SK-N-SH (cell line): Measurements from ENCODE around the gene NLRP9. TPM values are rescaled to one million over a fixed set of nuclear protein-coding genes. Genes with fewer than 3 reads are reported as not detected.

Experiments used
- CTCF ChIA-PET: fragments of 300-600, 350-600 bp; formaldehyde crosslinking; extraction: SDS; loops from one replicate; lab custom pipeline; 2021; lab: Yijun Ruan, JAX
- POLR2A ChIA-PET: fragments of 350-600 bp; sonication (Branson Sonifier 250); formaldehyde crosslinking; extraction: SDS; loops from one replicate; lab custom pipeline; 2020; ENCODE audit warnings: antibody characterized with exemption, inconsistent platforms; lab: Yijun Ruan, JAX
- DNase-seq: peaks from one replicate; pipeline ENCODE4 v3.0.0; 2012
- H2AFZ ChIP-seq: fragments of 200-600 bp; sonication (generic); 2 replicates; pipeline ENCODE4 v1.8.1; 2016; ENCODE audit warnings: antibody characterized with exemption, mild to moderate bottlenecking, low read depth
- H3F3A ChIP-seq: fragments of 200-600 bp; sonication (generic); replicated peaks from 2 replicates; pipeline ENCODE3; 2016; ENCODE audit warnings: antibody characterized with exemption, mild to moderate bottlenecking; ENCODE audit not compliant: insufficient read depth
- H3K27ac ChIP-seq, 2 experiments: fragments of 200-500 bp in 1 of 2; fragments of 200-600 bp in 1 of 2; sonication (Bioruptor generic) in 1 of 2; sonication (generic), shearing (Covaris generic) in 1 of 2; 2 replicates each; pipeline versions ENCODE4 v1.5.1 to v1.6.1; 2014 to 2016; ENCODE audit warnings: low read depth in 2 of 2, inconsistent platforms in 1 of 2, low read length in 1 of 2, mild to moderate bottlenecking in 1 of 2, mixed read lengths in 1 of 2
- H3K27me3 ChIP-seq: fragments of 200-600 bp; sonication (generic), shearing (Covaris generic); 2 replicates; pipeline ENCODE4 v1.6.1; 2016; ENCODE audit warnings: mixed run types; ENCODE audit not compliant: insufficient read depth
- H3K36me3 ChIP-seq, 2 experiments: fragments of 200-500 bp in 1 of 2; fragments of 200-600 bp in 1 of 2; sonication (Bioruptor generic) in 1 of 2; sonication (generic) in 1 of 2; replicated peaks in 1 of 2; 2 replicates each; pipeline versions ENCODE3 to v1.5.1; 2014 to 2016; ENCODE audit warnings: low read length in 1 of 2, mild to moderate bottlenecking in 1 of 2; ENCODE audit not compliant: insufficient read depth in 2 of 2, control insufficient read depth in 1 of 2
- H3K4me1 ChIP-seq, 2 experiments: fragments of 200-500 bp in 1 of 2; fragments of 200-600 bp in 1 of 2; sonication (Bioruptor generic) in 1 of 2; sonication (generic), shearing (Covaris generic) in 1 of 2; 2 replicates each; pipeline versions ENCODE4 v1.5.1 to v1.6.1; 2014 to 2016; ENCODE audit warnings: low read depth in 1 of 2, low read length in 1 of 2, mixed run types in 1 of 2; ENCODE audit not compliant: insufficient read depth in 2 of 2, control insufficient read depth in 1 of 2
- H3K4me2 ChIP-seq: fragments of 200-600 bp; sonication (generic), shearing (Covaris generic); 2 replicates; pipeline ENCODE4 v1.6.1; 2017; ENCODE audit warnings: mixed run types
- H3K4me3 ChIP-seq, 2 experiments: fragments of 200-500 bp in 1 of 2; fragments of 200-600 bp in 1 of 2; sonication (Bioruptor generic) in 1 of 2; sonication (generic), shearing (Covaris generic) in 1 of 2; 2 replicates each; pipeline versions ENCODE4 v1.5.1 to v1.8.1; 2014 to 2016; ENCODE audit warnings: low read depth in 2 of 2, inconsistent platforms in 1 of 2, low read length in 1 of 2, mild to moderate bottlenecking in 1 of 2, mixed read lengths in 1 of 2, moderate library complexity in 1 of 2
- H3K79me2 ChIP-seq: fragments of 200-600 bp; sonication (generic); 2 replicates; pipeline ENCODE4 v1.8.1; 2017; ENCODE audit warnings: mild to moderate bottlenecking; ENCODE audit not compliant: insufficient read depth
- H3K9ac ChIP-seq: fragments of 200-600 bp; sonication (generic); 2 replicates; pipeline ENCODE4 v1.6.1; 2017; ENCODE audit warnings: mixed run types
- H3K9me2 ChIP-seq: fragments of 200-600 bp; sonication (generic); 2 replicates; pipeline ENCODE4 v1.6.1; 2017; ENCODE audit warnings: mixed run types
- H3K9me3 ChIP-seq: fragments of 200-600 bp; sonication (generic); 2 replicates; pipeline ENCODE4 v1.6.1; 2017; ENCODE audit warnings: mixed run types, mild to moderate bottlenecking, moderate library complexity
- H4K20me1 ChIP-seq: fragments of 200-600 bp; sonication (generic); 2 replicates; pipeline ENCODE4 v1.6.1; 2017; ENCODE audit warnings: mild to moderate bottlenecking, mixed run types; ENCODE audit not compliant: insufficient read depth
- EP300 ChIP-seq, 2 experiments: IDR thresholded peaks; 2 replicates each; pipeline versions ENCODE4 v1.4.0 to v1.6.1; 2012; ENCODE audit warnings: borderline replicate concordance in 1 of 2, low read depth in 1 of 2, low read length in 1 of 2
- FOSL2 ChIP-seq: IDR thresholded peaks from 2 replicates; pipeline ENCODE4 v1.4.0; 2012; ENCODE audit warnings: low read depth, mild to moderate bottlenecking, moderate library complexity, borderline replicate concordance
- FOXJ3 ChIP-seq: sonication (generic); formaldehyde crosslinking; IDR thresholded peaks from 2 replicates; pipeline ENCODE4 v1.5.1; 2020; ENCODE audit warnings: mild to moderate bottlenecking, missing genetic modification reagents
- POLR2AphosphoS5 ChIP-seq: IDR thresholded peaks from 2 replicates; pipeline ENCODE4 v1.6.1; 2012; ENCODE audit warnings: low read depth, low read length
- RAD21 ChIP-seq: IDR thresholded peaks from 2 replicates; pipeline ENCODE4 v1.6.1; 2012; ENCODE audit warnings: mild to moderate bottlenecking, low read length
- RFX5 ChIP-seq: IDR thresholded peaks from 2 replicates; pipeline ENCODE4 v1.6.1; 2012; ENCODE audit warnings: mild to moderate bottlenecking, improper control_type of control experiment, low read length
- SMC3 ChIP-seq: IDR thresholded peaks from 2 replicates; pipeline ENCODE4 v1.6.1; 2012; ENCODE audit warnings: low read depth, low read length, improper control_type of control experiment
- TAF1 ChIP-seq: IDR thresholded peaks from 2 replicates; pipeline ENCODE4 v1.6.1; 2012; ENCODE audit warnings: low read depth, mild to moderate bottlenecking, low read length, moderate library complexity, borderline replicate concordance
- TCF12 ChIP-seq: IDR thresholded peaks from 2 replicates; pipeline ENCODE4 v1.4.0; 2012
- TEAD4 ChIP-seq: IDR thresholded peaks from 2 replicates; pipeline ENCODE4 v1.4.0; 2012; ENCODE audit warnings: mild to moderate bottlenecking, borderline replicate concordance; ENCODE audit not compliant: insufficient read depth
- WGBS: methylation state at CpG from one replicate; pipeline ENCODE4 v1.1.6; 2017; ENCODE audit warnings: low lambda C conversion rate; 5-methylcytosine and 5-hydroxymethylcytosine counted together
- polyA plus RNA-seq, 3 experiments: library from polyadenylated mRNA; depleted of rRNA; stranded (reverse); fragments of >200 nt; gene quantifications; 2 replicates each; pipeline ENCODE4 v1.2.3, GENCODE V29; 2012
- TF ChIP-seq, protein P1 (sequence below): fragments of 200-600 bp; sonication (generic); IDR thresholded peaks from 2 replicates; pipeline ENCODE4 v1.6.1; 2017; ENCODE audit warnings: antibody characterized with exemption, mild to moderate bottlenecking, moderate library complexity
- TF ChIP-seq, protein P2 (sequence below): IDR thresholded peaks from 2 replicates; pipeline ENCODE4 v1.4.0; 2012; ENCODE audit warnings: low read depth
- TF ChIP-seq, protein P3 (sequence below): fragments of 150-350 bp; IDR thresholded peaks from 2 replicates; pipeline ENCODE4 v1.6.1; 2017; ENCODE audit warnings: antibody characterized with exemption, low read length, low read depth, borderline replicate concordance
- TF ChIP-seq, protein P4 (sequence below): IDR thresholded peaks from 2 replicates; pipeline ENCODE4 v1.4.0; 2012; ENCODE audit warnings: low read depth, borderline replicate concordance

NLRP9 gene
- polyA plus RNA-seq, 1 of the 3 experiments (the other 2 are of a cell fraction) = not detected

DNA sequence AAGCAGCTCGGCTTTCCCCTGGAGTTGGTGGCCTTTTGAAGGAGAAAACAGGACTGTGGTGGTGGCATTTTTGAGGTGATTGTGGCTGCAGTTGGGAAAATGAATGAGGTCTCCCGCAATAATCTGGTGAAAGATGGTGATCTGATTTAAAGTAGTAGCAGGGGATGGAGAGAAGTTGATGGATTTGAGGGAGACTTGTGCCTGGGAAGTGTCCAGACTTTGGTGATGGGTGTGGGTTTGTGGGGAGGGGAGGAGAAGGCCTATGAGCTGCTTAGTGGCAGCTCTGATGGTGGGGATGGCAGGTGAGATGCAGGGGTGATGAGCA, 67.2 kb downstream of the NLRP9 start:
- peaks cover 21 to 53% of the 10 kb centered on the region in 2 experiments for H3K36me3 ChIP-seq
- peaks cover 7 to 10% of the 10 kb centered on the region in 2 experiments; a peak in 3 of 4 replicates for H3K4me1 ChIP-seq
- no peaks in the 10 kb centered on the region for H3K27me3 ChIP-seq
- no peak overlapping the region for H3K4me3 ChIP-seq
- peaks cover 38% of the 10 kb centered on the region for H3F3A ChIP-seq
- no peaks in the 10 kb centered on the region for H3K9me3 ChIP-seq
- peaks cover 81% of the 10 kb centered on the region for H4K20me1 ChIP-seq
- no peak for DNase-seq
- POLR2A ChIA-PET = interaction anchor here (1.3 to 1.4 kb wide), 2 partner anchors 13 to 17 kb away, joined by 3 to 4 read pairs; partner anchors contain the start of gene U2AF2
- WGBS = 59% methylated on average over 2 of the region's 2 CpGs
- no peaks in the 10 kb centered on the region for H3K9me2 ChIP-seq
- no peak overlapping the region for H3K27ac ChIP-seq
- TF ChIP-seq TEAD4 = no peak
- TF ChIP-seq, protein P1, sequence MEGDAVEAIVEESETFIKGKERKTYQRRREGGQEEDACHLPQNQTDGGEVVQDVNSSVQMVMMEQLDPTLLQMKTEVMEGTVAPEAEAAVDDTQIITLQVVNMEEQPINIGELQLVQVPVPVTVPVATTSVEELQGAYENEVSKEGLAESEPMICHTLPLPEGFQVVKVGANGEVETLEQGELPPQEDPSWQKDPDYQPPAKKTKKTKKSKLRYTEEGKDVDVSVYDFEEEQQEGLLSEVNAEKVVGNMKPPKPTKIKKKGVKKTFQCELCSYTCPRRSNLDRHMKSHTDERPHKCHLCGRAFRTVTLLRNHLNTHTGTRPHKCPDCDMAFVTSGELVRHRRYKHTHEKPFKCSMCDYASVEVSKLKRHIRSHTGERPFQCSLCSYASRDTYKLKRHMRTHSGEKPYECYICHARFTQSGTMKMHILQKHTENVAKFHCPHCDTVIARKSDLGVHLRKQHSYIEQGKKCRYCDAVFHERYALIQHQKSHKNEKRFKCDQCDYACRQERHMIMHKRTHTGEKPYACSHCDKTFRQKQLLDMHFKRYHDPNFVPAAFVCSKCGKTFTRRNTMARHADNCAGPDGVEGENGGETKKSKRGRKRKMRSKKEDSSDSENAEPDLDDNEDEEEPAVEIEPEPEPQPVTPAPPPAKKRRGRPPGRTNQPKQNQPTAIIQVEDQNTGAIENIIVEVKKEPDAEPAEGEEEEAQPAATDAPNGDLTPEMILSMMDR = no peak
- no peak for TF ChIP-seq RFX5
- TF ChIP-seq RAD21 = no peak
- no peak for TF ChIP-seq FOXJ3
- TF ChIP-seq, protein P2, sequence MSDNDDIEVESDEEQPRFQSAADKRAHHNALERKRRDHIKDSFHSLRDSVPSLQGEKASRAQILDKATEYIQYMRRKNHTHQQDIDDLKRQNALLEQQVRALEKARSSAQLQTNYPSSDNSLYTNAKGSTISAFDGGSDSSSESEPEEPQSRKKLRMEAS = no peak
- no peak for TF ChIP-seq TCF12
- no peak for TF ChIP-seq FOSL2
- no peak for TF ChIP-seq POLR2AphosphoS5
- TF ChIP-seq EP300 (IDR thresholded peaks at IDR 0.05; ENCODE audit: borderline replicate concordance in 1 of 2, low read depth in 1 of 2, low read length in 1 of 2) = no peak
- TF ChIP-seq, protein P3, sequence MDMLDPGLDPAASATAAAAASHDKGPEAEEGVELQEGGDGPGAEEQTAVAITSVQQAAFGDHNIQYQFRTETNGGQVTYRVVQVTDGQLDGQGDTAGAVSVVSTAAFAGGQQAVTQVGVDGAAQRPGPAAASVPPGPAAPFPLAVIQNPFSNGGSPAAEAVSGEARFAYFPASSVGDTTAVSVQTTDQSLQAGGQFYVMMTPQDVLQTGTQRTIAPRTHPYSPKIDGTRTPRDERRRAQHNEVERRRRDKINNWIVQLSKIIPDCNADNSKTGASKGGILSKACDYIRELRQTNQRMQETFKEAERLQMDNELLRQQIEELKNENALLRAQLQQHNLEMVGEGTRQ = no peak
- TF ChIP-seq, protein P4, sequence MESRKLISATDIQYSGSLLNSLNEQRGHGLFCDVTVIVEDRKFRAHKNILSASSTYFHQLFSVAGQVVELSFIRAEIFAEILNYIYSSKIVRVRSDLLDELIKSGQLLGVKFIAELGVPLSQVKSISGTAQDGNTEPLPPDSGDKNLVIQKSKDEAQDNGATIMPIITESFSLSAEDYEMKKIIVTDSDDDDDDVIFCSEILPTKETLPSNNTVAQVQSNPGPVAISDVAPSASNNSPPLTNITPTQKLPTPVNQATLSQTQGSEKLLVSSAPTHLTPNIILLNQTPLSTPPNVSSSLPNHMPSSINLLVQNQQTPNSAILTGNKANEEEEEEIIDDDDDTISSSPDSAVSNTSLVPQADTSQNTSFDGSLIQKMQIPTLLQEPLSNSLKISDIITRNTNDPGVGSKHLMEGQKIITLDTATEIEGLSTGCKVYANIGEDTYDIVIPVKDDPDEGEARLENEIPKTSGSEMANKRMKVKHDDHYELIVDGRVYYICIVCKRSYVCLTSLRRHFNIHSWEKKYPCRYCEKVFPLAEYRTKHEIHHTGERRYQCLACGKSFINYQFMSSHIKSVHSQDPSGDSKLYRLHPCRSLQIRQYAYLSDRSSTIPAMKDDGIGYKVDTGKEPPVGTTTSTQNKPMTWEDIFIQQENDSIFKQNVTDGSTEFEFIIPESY = no peak
- no peak for TF ChIP-seq TAF1
- no peak for TF ChIP-seq SMC3
- H2AFZ ChIP-seq = no peak overlapping the region
- no peak overlapping the region for H3K4me2 ChIP-seq
- H3K9ac ChIP-seq = no peak overlapping the region
- H3K79me2 ChIP-seq = peaks cover 86% of the 10 kb centered on the region
- CTCF ChIA-PET = interaction anchor here (0.7 to 2.4 kb wide), 12 partner anchors 8 to 47 kb away, joined by 3 to 34 read pairs (median 6); partner anchors contain the start of genes U2AF2, ZNF581 and ZNF784
